ENCODE measurements around the gene PLIN3. TPM values are rescaled to one million over a fixed set of nuclear protein-coding genes. Genes with fewer than 3 reads are reported as not detected.

Gene PLIN3
- total and polyA plus RNA-seq, 2 of the 8 experiments (the other 6 are each of a cell fraction or from before 2014, with no cell fraction given), result 60.7 to 61.5 TPM

GRCh38 chr19:4867534-4868285 is at the start of gene PLIN3 (continued):
- TF ChIP-seq GTF2F1 (IDR thresholded peaks at IDR 0.05; ENCODE audit: borderline replicate concordance, low read depth, low read length) (no peak), CEBPB (IDR thresholded peaks at IDR 0.05; ENCODE audit: low read depth, low read length) (no peak), TAF1 (IDR thresholded peaks at IDR 0.05; ENCODE audit: low read depth, low read length) (0 out of 2 replicates have a peak, but pooled peaks have one; percentile 15), BACH1 (IDR thresholded peaks at IDR 0.05; ENCODE audit: low read length) (no peak), CBX5 (IDR thresholded peaks at IDR 0.05; ENCODE audit: low read depth, low read length) (no peak), SP4 (IDR thresholded peaks at IDR 0.05; ENCODE audit: low read length) (0 out of 2 replicates have a peak, but pooled peaks have one; percentile 68), RXRA (IDR thresholded peaks at IDR 0.05; ENCODE audit: insufficient read depth, low read depth, low read length) (no peak), ASH2L (IDR thresholded peaks at IDR 0.05; ENCODE audit: low read length) (no peak), FOSL1 (IDR thresholded peaks at IDR 0.05; ENCODE audit: insufficient read depth, low read depth, low read length) (no peak), BRCA1 (IDR thresholded peaks at IDR 0.05; ENCODE audit: low read depth, low read length) (no peak), KDM1A (IDR thresholded peaks at IDR 0.05; ENCODE audit: borderline replicate concordance, low read length) (peak; percentile 98), PHF8 (conservative IDR thresholded peaks at IDR 0.05; ENCODE audit: low read depth, low read length) (no peak; the same call in 1 of the 2 replicates), KDM5A (IDR thresholded peaks at IDR 0.05; ENCODE audit: low read length) (no peak), RBBP5 (IDR thresholded peaks at IDR 0.05; ENCODE audit: borderline replicate concordance, low read depth, low read length) (no peak), SP1 (IDR thresholded peaks at IDR 0.05; ENCODE audit: low read depth, low read length) (peak; percentile 91), CREB1 (IDR thresholded peaks at IDR 0.05) (peak; percentile 42; the same call in 1 of the 2 replicates), CHD2 (IDR thresholded peaks at IDR 0.05; ENCODE audit: low read length) (peak; percentile 73; the same call in 1 of the 2 replicates), RNF2 (IDR thresholded peaks at IDR 0.05; ENCODE audit: borderline replicate concordance, low read depth, low read length, missing control alignments, poor library complexity, severe bottlenecking) (no peak), ATF2 (IDR thresholded peaks at IDR 0.05; ENCODE audit: low read length) (no peak)
